Muscle of arm (tissue), 12 donors: ENCODE results near the gene ACTN1. TPM values are rescaled to one million over a fixed set of nuclear protein-coding genes. Genes with fewer than 3 reads are reported as not detected.

ENCODE experiments used
- DNase-seq: peaks from one replicate; pipeline ENCODE4 v3.0.0-alpha.2; 2013
- polyA plus RNA-seq, 12 donors: library from polyadenylated mRNA; unstranded; fragments of 120-200 nt; gene quantifications; one replicate each; pipeline ENCODE4 v1.2.1, GENCODE V29; 2013; ENCODE audit not compliant: insufficient read length in 12 of 12

ACTN1 gene
- polyA plus RNA-seq, 12 donors: 36.6 to 76.0 (median 44.0) TPM; not detected in 1

DNA sequence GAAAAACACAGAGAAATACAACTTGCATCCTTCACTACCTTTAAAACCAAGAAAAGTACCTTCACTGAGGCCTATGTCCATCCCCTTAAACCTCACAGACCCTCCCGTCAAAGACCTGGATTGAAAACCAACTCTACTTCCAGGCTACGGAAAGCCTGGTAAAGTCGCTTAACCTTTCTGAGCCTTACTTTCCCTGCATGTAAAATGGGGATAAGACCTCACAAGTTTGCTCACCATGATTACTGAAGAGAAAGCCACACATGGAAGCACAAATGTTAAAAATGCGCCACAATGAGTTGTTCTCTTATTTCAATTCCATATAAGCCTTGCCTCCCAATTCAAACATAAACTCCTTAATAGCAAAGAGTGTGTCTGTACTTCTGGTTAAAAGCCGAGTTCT is 8.4 kb downstream of the ACTN1 start:
- no peak for DNase-seq

DNA sequence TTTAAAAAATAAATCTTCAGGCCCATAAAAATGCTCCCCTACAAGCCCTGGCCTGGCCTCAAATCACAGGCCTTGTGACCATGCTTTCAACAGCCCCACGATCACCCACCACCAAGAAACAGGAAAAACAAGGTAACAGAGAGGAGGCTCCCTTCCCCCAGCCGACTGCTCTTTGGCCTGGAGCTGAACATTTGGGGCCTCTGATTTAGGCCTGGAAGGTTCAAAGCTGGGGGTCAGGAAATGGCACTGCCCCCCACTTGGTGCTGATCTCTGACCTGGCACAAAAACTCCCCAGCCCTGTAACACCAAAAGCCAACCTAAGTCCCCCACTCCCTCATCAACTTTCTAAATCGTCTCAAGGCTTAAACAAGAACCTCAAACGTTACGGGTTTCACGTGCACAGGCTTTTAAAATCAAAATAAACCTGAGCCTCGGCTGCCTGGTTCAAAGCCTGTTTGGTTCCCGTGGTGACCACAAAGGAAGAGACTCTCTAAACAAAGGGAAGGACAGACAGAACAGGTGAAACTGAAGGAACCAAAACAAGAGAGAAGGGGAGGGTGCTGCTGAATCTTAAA is 9.0 kb downstream of the ACTN1 start:
- DNase-seq: no peak

DNA sequence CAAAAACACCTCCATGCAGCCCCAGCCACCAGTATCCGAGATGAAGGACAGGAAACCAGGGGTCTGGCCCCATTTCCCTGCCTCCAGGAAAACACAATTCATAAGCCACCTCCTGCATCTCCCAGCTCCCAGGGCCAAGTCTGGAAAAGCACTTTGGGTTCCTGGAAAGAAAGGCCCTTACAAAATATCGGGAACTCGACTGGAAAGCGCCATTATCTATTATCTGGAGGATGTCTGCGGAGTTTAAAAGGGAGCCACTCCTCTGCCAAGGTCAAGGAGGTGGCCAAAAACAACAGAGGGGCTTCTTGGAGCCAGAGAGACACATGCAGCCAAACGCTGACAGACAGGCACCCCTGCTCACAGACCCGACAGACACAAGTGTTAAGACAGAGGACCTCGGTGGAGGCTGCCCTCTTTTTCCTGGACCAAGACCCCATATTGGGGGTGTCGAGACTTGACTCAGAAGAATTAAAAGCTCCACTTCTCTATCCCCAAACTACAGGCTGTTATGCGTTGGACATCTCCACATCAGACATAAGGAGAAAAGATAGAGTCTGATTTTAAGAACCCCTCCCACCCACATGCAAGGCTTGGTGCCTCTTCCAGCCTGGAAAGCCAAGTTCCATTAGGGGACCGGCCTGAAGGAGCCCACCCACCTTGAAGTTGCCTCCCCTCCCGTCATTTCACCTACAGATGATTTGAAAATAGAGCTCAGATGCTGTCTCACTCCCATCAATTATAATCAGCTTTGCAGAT is 9.6 kb downstream of the ACTN1 start:
- DNase-seq: no peak

DNA sequence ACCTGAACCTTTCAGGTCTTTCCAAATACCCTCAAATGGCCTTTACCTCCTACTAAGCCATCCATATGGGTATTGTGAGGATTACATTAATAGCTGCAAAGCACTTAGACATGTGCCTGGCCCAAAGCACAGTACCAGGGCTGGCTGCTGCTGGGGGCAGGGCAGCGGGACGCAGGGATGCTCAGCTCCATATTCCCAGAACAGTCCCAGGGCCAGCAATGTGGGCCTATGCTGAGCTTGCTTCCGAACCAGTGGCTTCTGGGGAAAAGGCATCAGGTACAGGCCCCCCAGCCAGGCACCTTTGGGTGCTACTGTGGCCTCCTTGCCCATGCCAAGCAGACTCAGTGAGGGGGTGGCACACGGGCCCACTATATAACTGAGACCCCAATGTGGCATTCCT is 10.4 kb downstream of the ACTN1 start:
- no peak for DNase-seq

DNA sequence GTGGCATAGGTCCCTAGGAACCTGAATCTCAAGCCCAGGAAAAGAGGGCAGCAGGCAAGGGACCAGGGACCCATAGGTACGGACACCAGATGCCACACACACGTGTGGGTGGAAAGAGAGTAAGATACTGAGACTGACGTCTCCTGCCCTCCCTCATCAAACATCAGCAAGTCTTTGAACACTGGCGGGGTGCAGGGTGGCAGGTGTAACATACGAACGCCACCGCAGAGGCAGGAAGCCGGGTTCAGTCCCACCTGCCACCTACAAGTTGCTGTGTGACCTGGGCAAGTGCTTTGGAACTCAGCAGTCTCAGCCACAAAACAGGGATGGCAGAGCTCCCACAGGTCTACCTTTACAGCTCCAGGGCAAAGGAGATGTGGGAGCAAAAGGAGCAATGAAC is 11.1 kb downstream of the ACTN1 start:
- DNase-seq: no peak

DNA sequence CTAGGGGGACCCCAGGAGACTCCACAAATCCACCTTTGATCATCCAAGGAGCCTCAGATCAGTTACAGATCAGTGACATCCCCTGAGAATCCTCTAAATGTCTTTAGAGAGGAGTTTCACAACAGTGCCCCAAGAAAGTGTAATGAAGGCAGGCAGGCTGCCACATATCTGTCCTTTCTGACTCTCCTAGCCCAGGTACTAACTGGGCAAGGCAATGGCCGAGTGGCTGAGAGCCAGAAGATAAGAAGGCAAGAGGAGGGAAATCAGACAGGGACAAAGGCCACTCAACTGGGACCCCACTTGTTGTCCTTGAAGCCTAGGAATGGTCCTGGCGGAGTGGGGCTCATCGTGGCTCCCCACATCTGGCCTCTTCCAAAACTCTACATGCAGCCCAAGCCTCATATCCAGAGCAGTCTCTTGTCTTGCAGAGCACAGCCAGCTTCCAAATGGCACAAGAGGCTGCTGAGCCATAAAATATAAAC is 11.6 kb downstream of the ACTN1 start:
- DNase-seq: no peak

DNA sequence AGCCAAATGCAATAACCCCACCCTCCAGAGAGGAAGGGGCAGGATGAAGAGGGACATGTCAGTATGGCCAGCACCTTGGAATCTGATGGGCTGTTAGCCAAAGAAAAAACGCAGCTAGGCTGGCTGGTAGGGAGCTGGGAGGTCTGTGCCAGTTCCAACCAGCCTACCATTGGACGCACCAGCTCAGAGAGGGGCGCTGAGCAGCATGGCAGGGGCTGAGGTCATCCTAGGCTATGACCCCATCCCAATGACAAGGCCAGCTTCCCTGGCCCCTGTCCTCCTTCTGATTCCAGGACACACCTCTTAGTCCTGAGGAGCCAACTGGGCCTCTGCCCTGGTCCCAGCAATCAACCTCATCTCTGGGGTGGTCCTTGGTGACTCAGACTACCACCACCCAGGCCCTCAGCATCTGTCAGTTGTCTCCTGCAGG is 12.2 kb downstream of the ACTN1 start:
- DNase-seq: no peak

DNA sequence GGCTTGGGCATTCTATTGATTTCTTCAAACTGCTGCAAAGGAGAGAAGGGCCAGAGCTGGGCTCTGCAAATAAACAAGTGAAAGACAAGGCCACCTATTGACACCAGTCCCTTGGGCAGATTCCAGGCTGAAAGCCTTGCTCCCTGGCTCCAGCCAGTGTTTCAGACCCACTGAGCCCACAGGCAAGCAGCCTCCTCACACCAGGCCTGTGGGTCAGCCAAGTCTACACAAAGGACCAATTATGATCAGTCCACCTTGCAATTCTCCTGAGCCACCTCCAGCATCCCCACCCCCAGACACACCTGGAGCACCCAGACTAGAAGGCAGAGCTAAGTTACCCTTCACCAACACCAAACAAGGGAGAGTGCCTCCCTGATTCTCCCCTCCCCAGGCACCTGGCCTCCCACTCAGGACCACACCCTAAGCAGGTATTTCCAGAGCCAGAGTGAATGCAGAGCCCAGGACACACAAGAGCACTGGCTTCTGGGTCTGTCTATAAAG is 13.8 kb downstream of the ACTN1 start:
- DNase-seq: no peak

DNA sequence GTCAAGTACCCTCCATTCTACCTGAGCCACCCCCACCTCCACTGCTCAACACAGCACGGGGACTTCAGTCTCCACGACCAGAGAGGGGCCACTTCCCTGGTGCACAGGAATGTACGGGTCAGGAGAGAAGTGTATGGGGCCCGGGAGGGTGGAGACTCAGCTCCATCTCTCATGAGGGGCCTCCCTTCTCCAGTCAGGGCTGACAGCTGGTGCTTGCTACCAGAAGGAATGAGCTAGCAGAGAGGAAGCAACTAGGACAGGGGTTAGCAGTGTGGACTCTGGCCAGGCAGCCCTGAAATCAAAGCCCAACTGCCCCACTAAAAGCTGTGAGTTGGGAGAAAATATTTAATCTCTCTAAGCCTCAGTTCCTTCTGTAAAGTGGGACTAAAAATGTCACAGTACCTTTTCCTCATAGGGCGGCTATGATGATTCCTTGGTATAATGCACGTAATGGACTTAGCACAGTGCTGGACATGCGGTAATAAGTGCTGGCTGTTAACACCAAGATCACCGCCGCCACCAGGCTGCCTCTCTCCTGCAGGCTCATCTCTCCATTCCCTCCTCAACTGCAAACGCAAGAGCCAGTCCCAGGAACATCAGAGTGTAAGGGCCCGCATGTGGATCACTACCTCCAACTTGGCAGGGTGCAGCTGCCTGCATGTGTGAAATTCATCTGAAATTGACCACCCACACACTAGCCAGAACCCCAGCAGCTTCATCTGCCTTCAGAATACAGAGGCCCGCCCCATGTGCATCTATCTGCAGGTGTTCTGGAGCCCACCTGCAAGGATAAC is 14.6 kb downstream of the ACTN1 start:
- DNase-seq: no peak

DNA sequence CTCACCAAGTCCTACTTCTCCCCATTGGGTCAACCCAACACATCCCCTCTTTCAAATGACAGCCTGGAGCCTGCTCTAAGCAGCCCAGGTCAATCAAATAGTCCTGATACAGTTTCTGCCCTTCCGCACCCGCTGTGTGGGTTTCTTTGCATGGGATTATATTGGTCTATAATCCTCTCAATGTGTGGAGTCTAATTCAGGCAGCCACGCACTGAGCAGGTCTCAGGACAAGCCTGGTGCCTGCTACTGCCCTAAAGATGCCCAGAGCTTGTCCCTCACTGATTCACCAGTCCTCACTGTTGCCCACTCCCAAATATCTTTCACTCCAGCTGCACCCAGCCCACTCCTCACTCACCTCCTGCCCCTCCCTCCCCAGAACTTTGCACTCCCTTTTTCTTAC is 16.4 kb downstream of the ACTN1 start:
- no peak for DNase-seq

DNA sequence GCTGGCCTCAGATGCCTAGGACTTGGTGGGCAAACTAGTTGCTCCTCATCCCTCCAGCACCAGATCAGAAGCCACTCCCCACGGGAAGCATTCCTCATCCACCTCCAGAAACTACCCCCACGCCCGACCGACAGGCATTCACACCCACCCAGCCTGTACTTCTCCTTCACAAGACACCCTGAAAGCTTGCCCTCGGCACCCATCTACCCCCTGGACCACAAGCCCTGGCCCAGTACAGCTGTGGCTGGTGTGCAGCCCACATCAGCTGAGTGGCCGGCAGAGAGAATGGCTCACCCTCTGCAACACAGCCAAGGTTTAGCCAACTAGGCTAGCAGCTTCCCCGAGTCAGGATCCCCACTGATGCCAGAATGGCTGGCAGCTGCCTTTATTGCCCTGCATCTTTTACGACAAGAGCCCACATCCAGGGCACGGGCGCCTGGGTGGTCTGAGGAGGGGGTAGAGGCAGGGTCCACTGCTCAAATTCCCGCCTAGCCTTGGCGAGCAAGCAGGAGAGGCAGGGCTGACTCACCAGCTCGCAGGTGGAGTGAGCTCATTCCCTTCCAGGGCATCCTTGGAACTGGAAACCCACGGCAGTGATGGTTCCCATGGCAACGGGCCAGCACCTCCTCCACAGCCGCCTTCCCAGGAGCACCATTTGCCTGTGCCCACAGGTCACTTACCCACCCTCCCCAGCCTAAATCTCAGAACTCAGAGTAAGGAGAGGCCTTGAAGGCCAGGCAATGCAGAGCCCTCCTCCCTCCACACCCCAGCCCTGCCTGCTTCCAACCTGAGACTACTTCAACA is 17.1 kb downstream of the ACTN1 start:
- no peak for DNase-seq

DNA sequence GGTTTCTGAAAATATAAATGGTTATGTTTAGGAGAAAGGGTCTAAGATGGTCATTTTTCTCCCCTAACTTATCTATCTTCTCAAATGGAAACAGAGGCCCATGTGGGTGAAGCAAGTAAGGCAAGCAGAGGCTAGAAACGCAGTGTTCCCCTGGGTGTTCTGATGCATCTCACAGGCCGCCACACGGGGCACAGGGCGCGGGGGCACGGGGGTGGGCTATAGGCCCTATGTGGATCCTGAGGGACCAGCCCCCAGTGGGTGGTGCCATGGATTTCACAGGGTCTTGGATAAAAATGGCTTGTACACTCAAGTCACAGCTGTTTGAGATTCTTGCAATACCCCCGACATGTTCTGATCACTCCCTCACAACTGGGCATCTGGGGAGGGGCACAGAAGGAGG is 17.7 kb downstream of the ACTN1 start:
- no peak for DNase-seq

DNA sequence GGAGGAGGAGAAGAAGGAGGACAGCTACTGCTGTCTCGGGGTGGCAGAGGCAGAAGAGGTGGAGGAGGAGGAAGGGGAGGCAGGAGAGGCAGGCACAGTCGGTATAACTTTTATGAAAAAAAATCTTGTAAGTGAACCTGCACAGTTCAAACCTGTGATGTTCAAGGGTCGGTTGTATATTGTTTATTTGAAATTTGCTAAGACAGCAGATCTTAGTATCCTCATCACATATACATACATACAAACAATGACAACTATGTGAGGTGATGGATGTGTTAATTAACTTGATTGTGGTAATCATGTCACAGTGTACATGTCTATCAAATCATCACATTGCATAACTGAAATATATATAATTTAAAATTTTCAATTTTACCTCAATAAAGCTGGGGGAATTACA is 19.0 kb downstream of the ACTN1 start:
- DNase-seq: no peak

DNA sequence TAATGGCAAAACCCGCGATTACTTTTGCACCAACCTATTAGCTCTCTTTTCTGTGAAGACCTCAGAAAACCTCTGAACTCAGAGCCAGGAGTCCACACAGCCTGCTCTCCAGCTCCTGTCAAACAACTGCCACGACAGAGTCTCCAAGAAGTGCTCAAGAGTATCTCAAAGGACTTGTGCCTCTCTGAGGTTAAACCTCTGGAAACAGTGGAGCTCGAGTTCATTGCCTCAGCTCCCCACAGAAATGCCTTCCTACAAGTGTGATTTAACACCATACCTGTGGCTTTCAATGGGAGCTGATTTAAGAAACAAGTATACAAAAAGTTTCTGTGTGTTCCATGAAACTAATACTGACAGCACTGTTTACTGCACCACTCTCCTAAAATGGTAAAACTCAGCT is 20.1 kb downstream of the ACTN1 start:
- no peak for DNase-seq

DNA sequence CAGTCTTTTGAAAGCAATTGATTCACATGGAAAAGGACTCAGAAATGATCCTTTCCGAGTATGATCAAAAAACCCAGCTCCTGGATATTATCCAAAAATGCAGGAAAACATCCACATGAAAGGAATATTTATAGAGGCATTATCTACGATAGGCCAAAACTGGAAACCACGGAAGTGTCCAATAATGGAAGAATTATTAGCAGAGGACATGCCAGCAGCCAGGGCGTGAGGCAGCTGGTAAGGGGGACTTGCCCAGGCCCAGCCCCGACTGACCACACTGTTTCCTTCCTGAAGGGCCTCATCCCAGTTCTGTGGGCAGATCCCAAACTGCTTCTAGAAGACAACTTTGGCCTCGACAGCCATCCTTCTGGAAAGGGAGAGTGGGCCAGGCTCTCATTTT is 20.5 kb downstream of the ACTN1 start:
- DNase-seq: no peak

DNA sequence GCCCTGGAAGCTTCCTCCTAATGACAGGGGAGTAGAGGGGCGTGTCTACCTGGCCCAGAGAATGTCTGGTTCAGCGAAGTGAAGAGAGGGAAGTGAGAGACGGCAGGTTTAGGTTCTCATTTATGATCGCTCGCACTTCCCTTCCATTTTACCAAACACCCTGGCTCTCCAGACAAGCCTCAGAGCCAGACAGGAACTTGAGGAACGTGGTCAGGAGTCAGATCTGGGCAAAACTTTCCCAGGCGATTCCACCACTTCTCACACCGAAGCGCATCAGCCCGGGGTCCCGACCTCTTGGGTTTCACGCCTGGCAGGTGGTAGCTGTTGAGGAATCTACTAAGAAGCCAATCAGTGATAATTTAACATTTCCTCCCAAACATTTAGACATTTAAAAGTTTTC is 21.3 kb downstream of the ACTN1 start:
- DNase-seq: no peak

DNA sequence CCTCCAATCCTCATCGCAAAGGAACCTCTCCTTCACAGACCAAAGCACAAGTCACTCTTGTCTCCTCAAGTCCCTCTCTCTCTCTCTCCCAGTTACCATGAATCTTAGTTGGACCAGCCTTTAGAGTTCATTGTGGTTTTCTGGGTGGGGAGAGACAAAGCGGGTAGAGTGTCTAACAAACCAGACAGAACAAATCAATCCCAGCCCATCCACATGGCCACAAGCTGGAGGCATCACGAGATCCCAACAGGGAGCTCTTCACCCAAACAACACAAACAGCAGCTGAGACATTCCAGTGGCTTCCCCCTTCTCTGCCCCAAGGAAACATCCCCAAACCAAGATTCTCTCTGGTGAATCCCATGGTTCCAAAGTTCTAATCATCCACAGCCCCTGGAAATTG is 22.4 kb downstream of the ACTN1 start:
- DNase-seq: no peak

DNA sequence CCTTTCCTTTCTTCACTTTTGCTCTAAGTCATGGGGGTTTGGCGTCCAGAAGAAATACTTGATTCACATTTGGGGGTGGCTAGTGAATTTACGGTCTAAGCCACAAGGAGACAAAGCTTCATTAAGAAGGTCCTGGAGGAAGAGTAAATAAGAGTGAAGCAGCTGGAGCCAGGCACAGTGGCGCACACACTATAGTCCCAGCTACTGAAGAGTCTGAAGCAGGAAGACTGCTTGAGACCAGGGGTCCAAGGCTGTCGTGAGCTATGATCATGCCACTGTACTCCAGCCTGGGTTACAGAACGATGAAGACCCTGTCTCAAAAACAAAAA is 23.3 kb downstream of the ACTN1 start:
- no peak for DNase-seq

DNA sequence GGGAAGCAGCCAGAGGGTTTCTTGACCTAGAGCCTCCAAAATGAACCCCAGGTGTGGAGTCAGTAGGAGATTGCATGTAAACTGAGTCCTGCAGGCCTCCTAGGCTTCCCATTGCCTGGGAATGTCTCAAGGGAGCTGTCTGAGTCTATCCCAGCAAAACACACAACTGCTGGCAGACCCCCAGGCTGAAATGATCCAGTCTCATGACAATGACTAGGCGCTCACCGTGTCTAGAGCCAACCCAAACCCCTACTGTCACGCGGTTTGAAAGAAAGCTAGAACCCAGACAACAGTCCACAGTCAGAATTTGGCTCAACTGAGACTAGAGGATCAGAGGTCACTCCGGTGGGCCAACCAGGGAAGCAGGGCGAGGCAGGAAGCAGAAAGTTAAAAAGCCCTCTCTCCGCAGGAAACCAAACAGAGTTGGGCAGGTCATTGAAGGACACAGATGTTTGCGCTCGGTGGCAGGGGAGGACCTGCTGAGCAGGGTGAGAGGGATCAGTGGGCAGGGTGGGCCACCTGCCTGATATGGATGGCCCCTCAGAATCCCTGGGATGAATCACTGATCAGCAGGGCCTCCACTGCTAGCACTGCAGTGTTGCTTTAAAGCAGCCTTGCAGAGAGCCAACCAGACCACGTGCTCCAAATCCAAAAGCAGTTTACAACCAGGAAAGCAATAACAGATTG is 23.8 kb downstream of the ACTN1 start:
- no peak for DNase-seq

DNA sequence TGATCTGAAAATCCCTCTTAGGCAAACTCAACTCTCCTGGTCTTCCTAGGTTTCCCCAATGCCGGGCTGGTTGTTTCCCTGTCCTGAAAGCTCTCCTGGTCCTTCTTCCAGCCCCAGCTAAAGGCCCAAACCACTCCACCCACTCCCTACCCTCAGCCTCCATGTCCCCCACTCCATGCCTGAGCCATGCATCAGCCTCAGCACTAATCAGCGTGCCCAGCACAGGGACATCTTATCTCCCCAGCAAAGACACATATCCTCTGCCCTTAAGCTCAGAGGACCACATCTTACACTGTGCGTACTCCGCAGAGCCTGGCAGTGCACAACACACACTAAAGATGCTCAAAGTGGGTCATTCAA is 25.9 kb downstream of the ACTN1 start:
- DNase-seq: no peak

DNA sequence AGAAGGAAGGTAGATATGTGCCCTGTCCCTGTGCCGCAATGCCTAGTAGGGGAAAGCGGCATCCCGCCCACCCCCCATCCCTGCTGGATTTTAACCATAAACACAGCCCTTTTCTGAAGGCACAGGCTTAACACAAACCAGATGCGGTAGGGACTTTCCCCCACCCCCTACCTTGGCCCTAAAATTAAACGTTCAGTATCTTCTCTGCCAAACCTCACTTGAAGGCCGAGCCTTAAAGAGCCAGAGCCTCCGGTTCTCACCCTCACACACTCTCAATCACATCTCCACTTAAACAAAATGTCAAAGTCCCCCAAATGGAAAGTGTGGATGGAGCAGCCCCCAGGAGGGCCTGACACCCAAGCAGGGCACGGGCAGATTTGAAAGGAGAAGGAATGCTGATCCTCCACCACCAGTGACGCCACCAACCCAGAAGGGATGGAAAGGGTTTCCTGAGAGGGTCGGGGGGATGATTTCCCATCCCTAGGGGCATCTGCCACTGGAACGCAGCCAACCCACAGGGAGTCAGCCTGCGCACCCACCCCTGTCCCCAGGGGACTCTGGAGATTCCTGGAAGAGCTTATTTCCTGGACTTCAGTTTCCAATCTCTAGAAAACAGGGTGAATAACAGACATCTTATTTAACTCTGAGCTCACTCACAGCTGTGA is 26.4 kb downstream of the ACTN1 start:
- peak; percentile 92 for DNase-seq
